H9 (cell line): ENCODE results near the gene BTBD1. TPM values are rescaled to one million over a fixed set of nuclear protein-coding genes. Genes with fewer than 3 reads are reported as not detected.

Source experiments
- DNase-seq: peaks from one replicate; pipeline ENCODE4 v3.0.0-alpha.2; 2017
- H2AFZ ChIP-seq: one replicate; pipeline ENCODE4 v1.6.1; 2013; ENCODE audit warnings: mild to moderate bottlenecking, low read length, control low read depth, moderate library complexity
- H2AK5ac ChIP-seq: 2 replicates; pipeline ENCODE4 v1.6.1; 2013; ENCODE audit warnings: low read length, control low read depth, mixed read lengths; ENCODE audit not compliant: insufficient read length
- H2BK120ac ChIP-seq: one replicate; pipeline ENCODE4 v1.6.1; 2013; ENCODE audit warnings: low read depth, mild to moderate bottlenecking, low read length, control low read depth, inconsistent platforms; ENCODE audit not compliant: poor library complexity, severe bottlenecking
- H2BK12ac ChIP-seq: 2 replicates; pipeline ENCODE4 v1.6.1; 2013; ENCODE audit warnings: low read length, control low read depth, mixed read lengths, low read depth; ENCODE audit not compliant: insufficient read length
- H2BK15ac ChIP-seq: 2 replicates; pipeline ENCODE4 v1.6.1; 2013; ENCODE audit warnings: low read depth, low read length, control low read depth
- H2BK20ac ChIP-seq: one replicate; pipeline ENCODE4 v1.6.1; 2013; ENCODE audit warnings: low read depth, mild to moderate bottlenecking, low read length, control low read depth, inconsistent platforms; ENCODE audit not compliant: poor library complexity, severe bottlenecking
- H2BK5ac ChIP-seq: 2 replicates; pipeline ENCODE4 v1.6.1; 2013; ENCODE audit warnings: low read length, control low read depth, mixed read lengths; ENCODE audit not compliant: insufficient read length
- H3K14ac ChIP-seq: 2 replicates; pipeline ENCODE4 v1.6.1; 2013; ENCODE audit warnings: low read length, control low read depth; ENCODE audit not compliant: insufficient read depth
- H3K18ac ChIP-seq: 2 replicates; pipeline ENCODE4 v1.6.1; 2013; ENCODE audit warnings: low read depth, mild to moderate bottlenecking, mixed read lengths, low read length, control low read depth; ENCODE audit not compliant: insufficient read length
- H3K23ac ChIP-seq: 2 replicates; pipeline ENCODE4 v1.6.1; 2013; ENCODE audit warnings: low read length, control low read depth, mixed read lengths, low read depth; ENCODE audit not compliant: insufficient read length
- H3K23me2 ChIP-seq: 2 replicates; pipeline ENCODE4 v1.6.1; 2013; ENCODE audit warnings: low read depth, mild to moderate bottlenecking, mixed read lengths, low read length, control low read depth; ENCODE audit not compliant: insufficient read length, poor library complexity, severe bottlenecking
- H3K27ac ChIP-seq: 2 replicates; pipeline ENCODE4 v1.5.1; 2013; ENCODE audit warnings: low read length, control low read depth, mixed read lengths, low read depth; ENCODE audit not compliant: insufficient read length
- H3K27me3 ChIP-seq: 2 replicates; pipeline ENCODE4 v1.6.1; 2013; ENCODE audit warnings: low read length, control low read depth, inconsistent platforms; ENCODE audit not compliant: insufficient read depth
- H3K4ac ChIP-seq: 2 replicates; pipeline ENCODE4 v1.6.1; 2013; ENCODE audit warnings: low read depth, mild to moderate bottlenecking, control low read depth, inconsistent platforms, low read length, moderate library complexity
- H3K4me1 ChIP-seq: 2 replicates; pipeline ENCODE4 v1.6.1; 2013; ENCODE audit warnings: low read length, control low read depth, inconsistent platforms; ENCODE audit not compliant: insufficient read depth
- H3K4me2 ChIP-seq: 2 replicates; pipeline ENCODE4 v1.6.1; 2013; ENCODE audit warnings: low read length, control low read depth, mixed read lengths; ENCODE audit not compliant: insufficient read length, insufficient read depth
- H3K56ac ChIP-seq: 2 replicates; pipeline ENCODE4 v1.6.1; 2013; ENCODE audit warnings: low read depth, mild to moderate bottlenecking, mixed read lengths, low read length, control low read depth; ENCODE audit not compliant: insufficient read length
- H3K79me1 ChIP-seq: 2 replicates; pipeline ENCODE4 v1.6.1; 2013; ENCODE audit warnings: low read depth, mild to moderate bottlenecking, moderate library complexity, low read length, control low read depth, inconsistent platforms; ENCODE audit not compliant: insufficient read depth, poor library complexity, severe bottlenecking
- H3K79me2 ChIP-seq: 2 replicates; pipeline ENCODE4 v1.6.1; 2013; ENCODE audit warnings: low read length, control low read depth, inconsistent platforms; ENCODE audit not compliant: insufficient read depth
- H3K9ac ChIP-seq: 2 replicates; pipeline ENCODE4 v1.6.1; 2013; ENCODE audit warnings: low read length, control low read depth, mixed read lengths; ENCODE audit not compliant: insufficient read length; ENCODE audit errors: extremely low read depth
- H3K9me3 ChIP-seq: one replicate; pipeline ENCODE4 v1.6.1; 2013; ENCODE audit warnings: low read depth, low read length, inconsistent platforms; ENCODE audit not compliant: control insufficient read depth
- H3T11ph ChIP-seq: one replicate; pipeline ENCODE4 v1.6.1; 2013; ENCODE audit warnings: mild to moderate bottlenecking, low read length, control low read depth, inconsistent platforms
- H4K20me1 ChIP-seq: one replicate; pipeline ENCODE4 v1.6.1; 2013; ENCODE audit not compliant: control insufficient read depth, insufficient read length, insufficient read depth
- H4K5ac ChIP-seq: 2 replicates; pipeline ENCODE4 v1.6.1; 2013; ENCODE audit warnings: low read depth, mild to moderate bottlenecking, mixed read lengths, low read length, control low read depth; ENCODE audit not compliant: insufficient read length
- H4K8ac ChIP-seq: replicated peaks from 2 replicates; pipeline ENCODE4 v1.6.1; 2013; ENCODE audit warnings: low read length, control low read depth, mixed read lengths, low read depth; ENCODE audit not compliant: insufficient read length
- H4K91ac ChIP-seq: 2 replicates; pipeline ENCODE4 v1.6.1; 2013; ENCODE audit warnings: low read depth, mild to moderate bottlenecking, moderate library complexity, mixed read lengths, low read length, control low read depth; ENCODE audit not compliant: insufficient read length
- H3K27ac Mint-ChIP-seq, 3 experiments: 2 replicates in 2 of 3; 3 replicates in 1 of 3; pipeline ENCODE4 v1.8.0; 2020 to 2021; ENCODE audit warnings: mixed read lengths in 3 of 3, mild to moderate bottlenecking in 1 of 3, moderate library complexity in 1 of 3
- H3K27me3 Mint-ChIP-seq: 2 replicates; pipeline ENCODE4 v1.8.0; 2021; ENCODE audit warnings: low read depth, mild to moderate bottlenecking, moderate library complexity, mixed read lengths
- H3K36me3 Mint-ChIP-seq, 3 experiments: 2 replicates in 2 of 3; 3 replicates in 1 of 3; pipeline ENCODE4 v1.8.0; 2020 to 2021; ENCODE audit warnings: low read depth in 3 of 3, mixed read lengths in 3 of 3; ENCODE audit not compliant: insufficient read depth in 1 of 3
- H3K4me1 Mint-ChIP-seq, 2 experiments: 2 replicates each; pipeline ENCODE4 v1.8.0; 2020; ENCODE audit warnings: mixed read lengths in 2 of 2
- H3K4me3 Mint-ChIP-seq, 2 experiments: 2 replicates in 1 of 2; 3 replicates in 1 of 2; pipeline ENCODE4 v1.8.0; 2020 to 2021; ENCODE audit warnings: mild to moderate bottlenecking in 2 of 2, mixed read lengths in 2 of 2, moderate library complexity in 1 of 2
- H3K9me3 Mint-ChIP-seq, 2 experiments: 2 replicates in 1 of 2; 3 replicates in 1 of 2; pipeline ENCODE4 v1.8.0; 2020; ENCODE audit warnings: mild to moderate bottlenecking in 2 of 2, mixed read lengths in 2 of 2, moderate library complexity in 1 of 2
- CTCF ChIP-seq: fragments of 200-600 bp; sonication (generic); conservative IDR thresholded peaks from 3 replicates; pipeline ENCODE4 v1.8.0; 2021; ENCODE audit warnings: antibody characterized with exemption, mild to moderate bottlenecking
- WGBS: extraction: QIAGEN DNeasy Blood & Tissue Kit; methylation state at CpG from one replicate; pipeline ENCODE4 v1.1.7; 2013; ENCODE audit warnings: missing lambda C conversion rate, low lambda C conversion rate, mixed read lengths; ENCODE audit not compliant: insufficient read length; ENCODE audit errors: extremely low coverage; 5-methylcytosine and 5-hydroxymethylcytosine counted together
- total RNA-seq: library from RNA; stranded (reverse); gene quantifications from 2 replicates; pipeline ENCODE4 v1.2.1, GENCODE V29; 2021

BTBD1 gene
- total RNA-seq, 1 experiment from 2014 or later: 43.3 TPM

- Histone ChIP-seq H3K9me3 (no peaks in the 10 kb centered on the region), H2BK12ac (no peak overlapping the region), H2AFZ (no peak overlapping the region), H2BK5ac (no peak overlapping the region), H2BK20ac (no peak overlapping the region), H3K4me1 (peaks cover 8% of the 10 kb centered on the region; the same call in 1 of the 2 replicates), H3K23ac (no peak overlapping the region), H4K8ac (no peak overlapping the region), H3K27me3 (no peaks in the 10 kb centered on the region), H3K14ac (no peak overlapping the region), H2BK15ac (no peak overlapping the region), H3T11ph (no peak overlapping the region), H3K18ac (no peak overlapping the region), H3K79me2 (peaks cover 18% of the 10 kb centered on the region; the same call in 1 of the 2 replicates), H3K23me2 (peaks cover 6% of the 10 kb centered on the region), H3K4ac (no peak overlapping the region), H4K91ac (no peak overlapping the region), H4K20me1 (no peaks in the 10 kb centered on the region), H3K56ac (no peak overlapping the region), H3K9ac (no peak overlapping the region), H4K5ac (no peak overlapping the region), H2BK120ac (no peak overlapping the region), H2AK5ac (no peak overlapping the region), H3K27ac (no peak overlapping the region), H3K4me2 (no peak overlapping the region), H3K79me1 (peaks cover 4% of the 10 kb centered on the region)
- WGBS: no CpG with 5 or more reads among the region's 6 CpGs
- DNase-seq: no peak
- TF ChIP-seq CTCF: no peak
- peak overlapping the region; percentile 48 to 86 (median 80); a peak in 3 of 7 replicates for H3K27ac Mint-ChIP-seq
- peak overlapping the region; percentile 25 to 70; a peak in 3 of 5 replicates for H3K4me3 Mint-ChIP-seq
- peaks cover 9 to 12% of the 10 kb centered on the region in 2 experiments for H3K4me1 Mint-ChIP-seq
- peaks cover 16 to 23% of the 10 kb centered on the region in 2 experiments for H3K9me3 Mint-ChIP-seq
- H3K27me3 Mint-ChIP-seq: 0 out of 2 replicates have a peak, but pooled peaks cover 2% of the 10 kb centered on the region
- H3K36me3 Mint-ChIP-seq: peaks cover 0 to 8% (median 7%) of the 10 kb centered on the region in 3 experiments; a peak in 4 of 7 replicates
Observed at GRCh38 chr15:83068054-83068453, 1.0 kb upstream of the BTBD1 start.
